HG02973 (cell line): ENCODE measurements around the gene NEK9.

ENCODE experiments used
- ATAC-seq: cut with Tn5 transposase; IDR thresholded peaks from one replicate; pipeline ENCODE4 v1.9.1; 2021; ENCODE audit warnings: moderate library complexity; ENCODE audit not compliant: unreplicated experiment

NEK9 gene

GRCh38 chr14:75042035-75042434 lies 84.8 kb downstream of the NEK9 start:
- ATAC-seq: no peak

- ATAC-seq: no peak
Measured at GRCh38 chr14:75041613-75042012, 85.2 kb downstream of the NEK9 start.

GRCh38 chr14:75040959-75041358 lies 85.9 kb downstream of the NEK9 start:
- no peak for ATAC-seq

GRCh38 chr14:75040507-75040906 lies 86.3 kb downstream of the NEK9 start:
- ATAC-seq: no peak

- ATAC-seq: no peak
Measured at GRCh38 chr14:75032939-75033338, 93.9 kb downstream of the NEK9 start.

GRCh38 chr14:75030147-75030546 lies 96.7 kb downstream of the NEK9 start:
- ATAC-seq: no peak
